PFSK-1 (cell line): ENCODE results near the gene DHRSX.

ENCODE experiments used
- FOXP2 ChIP-seq: optimal IDR thresholded peaks from 2 replicates; pipeline ENCODE3; 2011; ENCODE audit warnings: borderline replicate concordance, control low read depth, inconsistent platforms; ENCODE audit not compliant: insufficient read depth; ENCODE audit errors: extremely low read length, extremely low read depth
- POLR2AphosphoS5 ChIP-seq: IDR thresholded peaks from 2 replicates; pipeline ENCODE4 v1.6.1; 2012; ENCODE audit warnings: low read depth, mild to moderate bottlenecking, control low read depth, low read length, moderate library complexity
- REST ChIP-seq, 2 experiments: IDR thresholded peaks; 2 replicates each; pipeline versions ENCODE4 v1.6.1 to v1.8.0; 2011 to 2012; ENCODE audit warnings: low read depth in 2 of 2, low read length in 2 of 2, control low read depth in 1 of 2, inconsistent platforms in 1 of 2, mild to moderate bottlenecking in 1 of 2, moderate library complexity in 1 of 2; ENCODE audit not compliant: insufficient read depth in 1 of 2
- SIN3A ChIP-seq: IDR thresholded peaks from 2 replicates; pipeline ENCODE4 v1.6.1; 2012; ENCODE audit warnings: mild to moderate bottlenecking, low read length, moderate library complexity, borderline replicate concordance; ENCODE audit not compliant: insufficient read depth
- TAF1 ChIP-seq: IDR thresholded peaks from 2 replicates; pipeline ENCODE4 v1.6.1; 2012; ENCODE audit warnings: low read length, control low read depth, borderline replicate concordance; ENCODE audit not compliant: insufficient read depth

The DHRSX gene

GRCh38 chrX:2466876-2467656 is 33.7 kb downstream of the DHRSX start:
- TF ChIP-seq POLR2AphosphoS5, result no peak
- TF ChIP-seq FOXP2, result no peak
- TF ChIP-seq SIN3A, result no peak
- TF ChIP-seq REST (IDR thresholded peaks at IDR 0.05; ENCODE audit: insufficient read depth in 1 of 2, low read depth in 2 of 2, low read length in 2 of 2), result no peak
- no peak for TF ChIP-seq TAF1

- TF ChIP-seq SIN3A (no peak), FOXP2 (no peak), TAF1 (no peak), REST (IDR thresholded peaks at IDR 0.05; ENCODE audit: insufficient read depth in 1 of 2, low read depth in 2 of 2, low read length in 2 of 2) (no peak), POLR2AphosphoS5 (no peak)
These were observed 36.1 kb downstream of the DHRSX start for GRCh38 chrX:2464677-2465166.

- TF ChIP-seq FOXP2, result no peak
- no peak for TF ChIP-seq REST (IDR thresholded peaks at IDR 0.05; ENCODE audit: insufficient read depth in 1 of 2, low read depth in 2 of 2, low read length in 2 of 2)
- no peak for TF ChIP-seq POLR2AphosphoS5
- TF ChIP-seq SIN3A, result no peak
- TF ChIP-seq TAF1, result no peak
These were observed 36.7 kb downstream of the DHRSX start for GRCh38 chrX:2463973-2464676.

GRCh38 chrX:2462780-2463179 is 38.0 kb downstream of the DHRSX start:
- TF ChIP-seq SIN3A, result no peak
- no peak for TF ChIP-seq POLR2AphosphoS5
- no peak for TF ChIP-seq FOXP2
- no peak for TF ChIP-seq TAF1
- TF ChIP-seq REST (IDR thresholded peaks at IDR 0.05; ENCODE audit: insufficient read depth in 1 of 2, low read depth in 2 of 2, low read length in 2 of 2), result no peak
